SU-DHL-6 (cell line): ENCODE data around the gene FBLN2.
"Not testable (repeated sequence)": the region's sequence is repeated elsewhere in the genome, so short reads cannot be mapped to it uniquely, and the experiment has no call there.

Experiments used
- H2AFZ ChIP-seq: fragments of 200-600 bp; sonication (generic); 2 replicates; pipeline ENCODE4 v1.6.1; 2014; ENCODE audit warnings: low read depth, mild to moderate bottlenecking, moderate library complexity, mixed read lengths, antibody characterized with exemption, low read length; ENCODE audit not compliant: severe bottlenecking
- H3F3A ChIP-seq: fragments of 200-600 bp; shearing (Covaris generic); 2 replicates; pipeline ENCODE4 v1.6.0; 2016; ENCODE audit warnings: antibody characterized with exemption, mild to moderate bottlenecking; ENCODE audit not compliant: insufficient read depth
- H3K27ac ChIP-seq: fragments of 200-600 bp; sonication (generic); 2 replicates; pipeline ENCODE4 v1.5.1; 2016; ENCODE audit warnings: low read depth, mild to moderate bottlenecking, low read length, moderate library complexity, mixed read lengths
- H3K27me3 ChIP-seq: fragments of 200-600 bp; sonication (generic), shearing (Covaris generic); 2 replicates; pipeline ENCODE4 v1.6.0; 2014; ENCODE audit warnings: mild to moderate bottlenecking, low read length
- H3K36me3 ChIP-seq: fragments of 200-600 bp; sonication (generic); 2 replicates; pipeline ENCODE4 v1.6.1; 2014; ENCODE audit warnings: mild to moderate bottlenecking, low read length, mixed read lengths
- H3K4me2 ChIP-seq: fragments of 300-600, 200-600 bp; shearing (Covaris generic), sonication (generic); 2 replicates; pipeline ENCODE4 v1.6.0; 2014; ENCODE audit warnings: low read length, low read depth, mild to moderate bottlenecking; ENCODE audit not compliant: poor library complexity, severe bottlenecking
- H3K4me3 ChIP-seq: fragments of 200-600 bp; sonication (generic); 2 replicates; pipeline ENCODE4 v1.5.1; 2014; ENCODE audit warnings: antibody characterized with exemption, low read length, mild to moderate bottlenecking, mixed read lengths; ENCODE audit not compliant: insufficient read depth, poor library complexity, severe bottlenecking
- H3K79me2 ChIP-seq: fragments of 200-600 bp; sonication (generic); 2 replicates; pipeline ENCODE4 v1.6.1; 2014; ENCODE audit warnings: mild to moderate bottlenecking, low read length, moderate library complexity; ENCODE audit not compliant: insufficient read depth
- H3K9ac ChIP-seq: fragments of 200-600 bp; sonication (generic); 2 replicates; pipeline ENCODE4 v1.7.0; 2014; ENCODE audit warnings: mild to moderate bottlenecking, low read length
- H3K9me2 ChIP-seq: fragments of 200-600 bp; sonication (generic); replicated peaks from 2 replicates; pipeline ENCODE4 v1.6.1; 2014; ENCODE audit warnings: low read length; ENCODE audit not compliant: insufficient read depth
- H3K9me3 ChIP-seq: fragments of 200-600 bp; sonication (generic); 2 replicates; pipeline ENCODE4 v1.6.1; 2014; ENCODE audit warnings: low read length, mixed read lengths; ENCODE audit not compliant: insufficient read depth
- H4K20me1 ChIP-seq: fragments of 200-600 bp; sonication (generic); 2 replicates; pipeline ENCODE4 v1.6.1; 2014; ENCODE audit warnings: low read depth, mild to moderate bottlenecking, antibody characterized with exemption, low read length, moderate library complexity, mixed read lengths
- CTCF ChIP-seq: fragments of 200-600 bp; sonication (generic); IDR thresholded peaks from one replicate; pipeline ENCODE4 v1.5.1; 2017; ENCODE audit warnings: antibody characterized with exemption, mild to moderate bottlenecking, low read length, moderate library complexity; ENCODE audit not compliant: insufficient read depth, poor library complexity, severe bottlenecking
- EZH2phosphoT487 ChIP-seq: fragments of 200-600 bp; sonication (generic), shearing (Covaris generic); conservative IDR thresholded peaks from 2 replicates; pipeline ENCODE4 v1.6.1; 2018; ENCODE audit warnings: mild to moderate bottlenecking, antibody characterized with exemption, low read length, moderate library complexity, mixed read lengths

Gene FBLN2

GRCh38 chr3:13561967-13562366, 13.0 kb downstream of the FBLN2 start:
- no peak overlapping the region for H2AFZ ChIP-seq
- TF ChIP-seq EZH2phosphoT487 (no peak), CTCF (no peak)
- no peaks in the 10 kb centered on the region for H3K36me3 ChIP-seq
- no peak overlapping the region for H3K9ac ChIP-seq
- no peaks in the 10 kb centered on the region for H3K9me3 ChIP-seq
- H3K4me2 ChIP-seq = no peak overlapping the region
- H3K27ac ChIP-seq = no peak overlapping the region
- no peaks in the 10 kb centered on the region for H3K9me2 ChIP-seq
- H3K79me2 ChIP-seq = no peaks in the 10 kb centered on the region
- H3K4me3 ChIP-seq = no peak overlapping the region
- H3K27me3 ChIP-seq = no peaks in the 10 kb centered on the region
- no peaks in the 10 kb centered on the region for H3F3A ChIP-seq
- H4K20me1 ChIP-seq = no peaks in the 10 kb centered on the region

GRCh38 chr3:13562421-13562820, 13.5 kb downstream of the FBLN2 start:
- H3K36me3 ChIP-seq, H3F3A ChIP-seq, H3K4me3 ChIP-seq, H3K27ac ChIP-seq, H3K9ac ChIP-seq, H2AFZ ChIP-seq, H3K9me3 ChIP-seq, H3K79me2 ChIP-seq, H3K4me2 ChIP-seq, H4K20me1 ChIP-seq, H3K9me2 ChIP-seq, H3K27me3 ChIP-seq: not testable (repeated sequence)

GRCh38 chr3:13563321-13563720, 14.4 kb downstream of the FBLN2 start:
- H4K20me1 ChIP-seq = no peaks in the 10 kb centered on the region
- no peaks in the 10 kb centered on the region for H3K79me2 ChIP-seq
- H3K27ac ChIP-seq = no peak overlapping the region
- H3K36me3 ChIP-seq = no peaks in the 10 kb centered on the region
- H3K9me3 ChIP-seq = no peaks in the 10 kb centered on the region
- TF ChIP-seq EZH2phosphoT487 (no peak), CTCF (no peak)
- H3K27me3 ChIP-seq = no peaks in the 10 kb centered on the region
- H3K9ac ChIP-seq = no peak overlapping the region
- H3K9me2 ChIP-seq = no peaks in the 10 kb centered on the region
- no peak overlapping the region for H2AFZ ChIP-seq
- H3K4me2 ChIP-seq = no peak overlapping the region
- no peaks in the 10 kb centered on the region for H3F3A ChIP-seq
- no peak overlapping the region for H3K4me3 ChIP-seq

- Histone ChIP-seq H3K4me2 (no peak overlapping the region), H3F3A (no peaks in the 10 kb centered on the region), H3K4me3 (no peak overlapping the region), H3K27ac (no peak overlapping the region), H3K9me2 (no peaks in the 10 kb centered on the region), H4K20me1 (no peaks in the 10 kb centered on the region), H3K9ac (no peak overlapping the region), H3K79me2 (no peaks in the 10 kb centered on the region), H2AFZ (no peak overlapping the region), H3K9me3 (no peaks in the 10 kb centered on the region), H3K36me3 (no peaks in the 10 kb centered on the region), H3K27me3 (no peaks in the 10 kb centered on the region)
- TF ChIP-seq CTCF (no peak), EZH2phosphoT487 (no peak)
These were observed 15.0 kb downstream of the FBLN2 start for GRCh38 chr3:13563911-13564310.
